ENCODE results near the gene ATOH8.

The ATOH8 gene

DNA sequence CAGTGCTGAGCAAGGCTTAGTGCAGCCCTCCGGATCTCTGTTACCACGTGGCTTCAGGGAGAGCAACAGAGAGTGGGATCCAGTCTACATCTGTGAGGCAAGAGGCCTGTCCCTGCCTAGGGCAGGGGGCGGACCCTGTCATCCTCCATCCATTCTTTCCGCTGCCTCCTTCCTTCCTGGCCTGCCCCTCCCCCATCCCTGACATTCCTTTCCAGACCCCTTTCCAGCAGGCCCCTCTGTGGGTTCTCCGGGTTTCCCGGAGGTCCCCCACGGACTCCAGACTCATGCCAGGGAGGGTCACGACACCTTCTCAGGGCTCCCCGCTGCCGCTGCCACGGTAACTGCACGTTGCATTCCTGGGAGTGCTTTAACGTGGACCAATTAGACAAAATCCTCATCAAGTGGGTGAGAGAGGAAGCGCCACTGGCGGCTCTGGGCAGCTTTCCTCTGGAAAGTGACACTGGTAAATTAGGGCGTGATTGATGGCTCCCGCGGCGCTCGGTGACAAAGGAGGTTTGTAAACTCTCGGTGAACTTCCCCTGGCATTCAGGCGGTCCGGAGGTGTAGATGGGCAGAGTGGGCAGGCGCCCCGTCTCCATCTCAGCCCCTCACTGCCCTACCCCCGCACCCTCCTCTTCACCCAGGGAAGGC, 11.4 kb downstream of the ATOH8 start:
- Mint-ChIP-seq H3K4me1 (peaks cover 96% of the 10 kb centered on the region), H3K36me3 (ENCODE audit: low read depth) (no peaks in the 10 kb centered on the region), H3K27ac (peak overlapping the region; percentile 43 to 85 (median 69)), H3K9me3 (no peaks in the 10 kb centered on the region), H3K4me3 (peak overlapping the region; percentile 47 to 68 (median 47)), H3K27me3 (ENCODE audit: low read depth) (peaks cover 26% of the 10 kb centered on the region)
- TF ChIP-seq, protein P1, sequence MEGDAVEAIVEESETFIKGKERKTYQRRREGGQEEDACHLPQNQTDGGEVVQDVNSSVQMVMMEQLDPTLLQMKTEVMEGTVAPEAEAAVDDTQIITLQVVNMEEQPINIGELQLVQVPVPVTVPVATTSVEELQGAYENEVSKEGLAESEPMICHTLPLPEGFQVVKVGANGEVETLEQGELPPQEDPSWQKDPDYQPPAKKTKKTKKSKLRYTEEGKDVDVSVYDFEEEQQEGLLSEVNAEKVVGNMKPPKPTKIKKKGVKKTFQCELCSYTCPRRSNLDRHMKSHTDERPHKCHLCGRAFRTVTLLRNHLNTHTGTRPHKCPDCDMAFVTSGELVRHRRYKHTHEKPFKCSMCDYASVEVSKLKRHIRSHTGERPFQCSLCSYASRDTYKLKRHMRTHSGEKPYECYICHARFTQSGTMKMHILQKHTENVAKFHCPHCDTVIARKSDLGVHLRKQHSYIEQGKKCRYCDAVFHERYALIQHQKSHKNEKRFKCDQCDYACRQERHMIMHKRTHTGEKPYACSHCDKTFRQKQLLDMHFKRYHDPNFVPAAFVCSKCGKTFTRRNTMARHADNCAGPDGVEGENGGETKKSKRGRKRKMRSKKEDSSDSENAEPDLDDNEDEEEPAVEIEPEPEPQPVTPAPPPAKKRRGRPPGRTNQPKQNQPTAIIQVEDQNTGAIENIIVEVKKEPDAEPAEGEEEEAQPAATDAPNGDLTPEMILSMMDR (IDR thresholded peaks at IDR 0.05; ENCODE audit: unreplicated experiment in 3 of 3), result no peak

DNA sequence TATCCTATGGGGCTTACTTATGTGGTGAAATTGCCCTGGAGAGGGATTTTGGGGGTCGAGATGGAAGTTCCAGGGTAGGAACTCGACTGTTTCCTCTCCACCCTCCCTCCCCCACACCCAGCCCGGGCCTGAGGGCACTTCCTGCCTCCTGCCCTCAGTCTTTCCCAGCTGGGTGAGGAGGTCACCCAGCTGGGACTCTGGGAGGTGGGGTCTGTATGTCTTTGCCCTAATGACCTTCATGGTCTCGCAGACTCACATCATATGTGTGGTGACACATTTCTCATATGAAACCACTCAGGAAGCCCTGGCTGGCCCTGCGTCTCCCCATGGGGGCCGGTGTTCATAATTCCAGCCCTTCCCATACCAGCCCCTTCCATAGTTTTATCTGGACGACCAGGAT, 12.4 kb downstream of the ATOH8 start:
- Mint-ChIP-seq H3K27ac (peak overlapping the region in 2 of 3 experiments; percentile 69 to 87), H3K4me1 (peaks cover 96% of the 10 kb centered on the region), H3K36me3 (ENCODE audit: low read depth) (no peaks in the 10 kb centered on the region), H3K9me3 (no peaks in the 10 kb centered on the region), H3K4me3 (peak overlapping the region in 1 of 3 experiments; percentile 31), H3K27me3 (ENCODE audit: low read depth) (peaks cover 20% of the 10 kb centered on the region)
- TF ChIP-seq, protein P1 (IDR thresholded peaks at IDR 0.05; ENCODE audit: unreplicated experiment in 3 of 3), result no peak

DNA sequence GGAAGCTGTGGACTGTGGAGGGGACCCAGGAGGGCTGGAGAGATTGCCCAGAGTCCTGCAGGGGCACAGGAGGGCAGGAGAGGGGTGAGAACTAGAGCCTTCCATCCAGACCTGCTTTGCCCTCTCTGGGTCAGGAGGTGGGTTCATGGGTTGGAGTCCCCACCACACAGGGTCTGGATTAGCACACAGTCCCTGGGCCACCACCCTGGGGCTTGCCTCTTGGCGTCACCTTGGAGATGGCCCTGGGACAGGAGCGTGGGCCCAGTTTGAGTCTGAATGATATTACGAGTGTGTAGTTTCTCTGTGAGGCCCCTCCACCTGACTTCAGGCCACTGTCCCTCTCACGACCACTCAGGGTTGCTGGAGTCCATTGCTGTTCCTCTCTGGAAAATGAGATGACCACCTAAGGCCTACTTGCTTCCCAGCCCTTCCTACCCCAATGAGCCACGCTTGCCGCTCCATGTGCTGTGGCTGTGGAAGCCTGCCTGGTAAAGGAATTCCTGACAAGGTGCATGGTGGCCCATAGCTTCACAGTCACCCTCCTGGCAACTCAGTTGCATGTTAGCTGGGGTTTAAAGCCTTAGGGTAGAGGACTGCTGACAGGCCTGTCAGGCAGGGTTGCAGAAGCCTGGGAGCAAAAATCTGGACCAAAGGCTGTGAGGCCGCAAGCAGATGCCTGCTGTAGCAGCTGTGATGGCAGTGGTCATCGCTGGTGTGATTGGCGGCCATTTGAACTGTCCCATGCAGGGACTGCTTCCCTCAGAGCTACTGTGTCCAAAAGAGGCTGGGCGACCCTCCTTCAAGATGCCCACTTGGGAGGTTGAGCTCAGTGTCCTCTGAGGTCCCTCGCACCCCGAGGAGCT, 14.2 kb downstream of the ATOH8 start:
- Mint-ChIP-seq H3K36me3 (ENCODE audit: low read depth) (no peaks in the 10 kb centered on the region), H3K27ac (peak overlapping the region; percentile 80 to 98 (median 98)), H3K27me3 (ENCODE audit: low read depth) (peaks cover 14% of the 10 kb centered on the region), H3K9me3 (no peaks in the 10 kb centered on the region), H3K4me1 (peaks cover 93% of the 10 kb centered on the region), H3K4me3 (peak overlapping the region in 1 of 3 experiments; percentile 30)
- TF ChIP-seq, protein P1 (IDR thresholded peaks at IDR 0.05; ENCODE audit: unreplicated experiment in 3 of 3), result no peak

DNA sequence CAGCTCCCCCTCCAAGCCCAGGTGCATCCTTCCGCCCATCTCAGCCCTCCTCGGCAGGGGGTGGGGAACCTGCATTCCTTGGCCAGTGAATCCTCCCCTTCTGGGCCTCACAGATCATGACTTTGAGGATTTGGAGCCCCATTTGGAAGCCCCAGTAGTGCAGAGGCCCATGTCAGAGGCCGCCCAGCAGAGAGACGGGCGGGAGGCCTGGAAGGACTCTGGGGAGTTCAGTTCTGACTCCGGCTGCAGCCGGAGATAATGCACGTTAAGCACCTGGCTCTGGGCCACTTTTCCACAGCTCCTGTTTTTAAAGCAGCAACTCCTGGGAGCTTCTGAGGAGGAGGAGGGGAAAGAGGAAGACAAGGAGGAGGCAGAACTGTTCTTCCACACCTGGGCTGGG, 14.9 kb downstream of the ATOH8 start:
- Mint-ChIP-seq H3K9me3 (no peaks in the 10 kb centered on the region), H3K27ac (peak overlapping the region; percentile 80 to 98 (median 98)), H3K27me3 (ENCODE audit: low read depth) (peaks cover 8% of the 10 kb centered on the region), H3K4me1 (peaks cover 95% of the 10 kb centered on the region), H3K36me3 (ENCODE audit: low read depth) (no peaks in the 10 kb centered on the region), H3K4me3 (peak overlapping the region; percentile 30 to 53 (median 51))
- TF ChIP-seq, protein P1 (IDR thresholded peaks at IDR 0.05; ENCODE audit: unreplicated experiment in 3 of 3), result no peak

DNA sequence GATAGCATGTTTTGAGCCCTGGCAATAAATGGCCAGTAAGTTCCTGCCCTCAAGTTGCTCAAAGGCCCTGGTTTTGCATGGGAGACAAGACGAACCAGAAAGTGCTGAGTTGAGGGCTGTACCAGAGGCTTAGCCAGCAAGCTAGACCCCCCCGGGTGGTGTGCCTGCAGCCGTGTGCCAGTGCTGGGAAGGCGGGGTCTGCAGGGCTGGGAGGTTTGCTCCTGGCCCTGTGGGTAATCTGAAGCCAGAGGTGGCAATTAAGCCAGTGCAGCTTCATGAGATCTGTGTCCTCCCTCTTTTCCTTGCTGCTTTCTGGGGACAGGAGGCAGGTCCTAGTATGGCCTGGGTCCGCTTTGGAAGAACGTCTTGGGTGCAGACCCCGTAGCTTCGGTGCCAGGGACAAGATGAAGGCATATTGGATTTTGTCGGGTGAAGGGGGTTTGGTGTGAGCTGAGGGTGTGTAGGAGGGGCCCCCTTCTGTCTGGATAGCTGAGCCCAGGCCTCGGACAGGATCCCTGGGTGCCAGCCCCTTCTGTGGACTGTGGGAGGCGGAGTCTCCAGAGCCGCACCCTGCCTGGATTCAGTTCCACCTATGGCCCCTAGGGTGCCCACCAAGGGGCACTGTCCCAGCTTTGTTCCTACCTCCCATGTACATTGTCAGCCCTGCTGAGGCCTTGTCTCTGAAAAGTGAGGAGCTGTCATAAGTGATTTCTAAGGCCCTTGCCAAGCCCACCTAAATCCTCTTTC, 15.6 kb downstream of the ATOH8 start:
- Mint-ChIP-seq H3K4me3 (peak overlapping the region in 2 of 3 experiments; percentile 30 to 69), H3K27me3 (ENCODE audit: low read depth) (peaks cover 7% of the 10 kb centered on the region), H3K27ac (peak overlapping the region; percentile 80 to 98 (median 98)), H3K36me3 (ENCODE audit: low read depth) (no peaks in the 10 kb centered on the region), H3K4me1 (peaks cover 98% of the 10 kb centered on the region), H3K9me3 (no peaks in the 10 kb centered on the region)
- TF ChIP-seq, protein P1 (IDR thresholded peaks at IDR 0.05; ENCODE audit: unreplicated experiment in 3 of 3), result peak; percentile 19 to 41 (median 39)

Data from nephron (organoid).